GM18870 (cell line): ENCODE data around the gene CNTNAP4.

Experiments used
- ATAC-seq: cut with Tn5 transposase; IDR thresholded peaks from one replicate; pipeline ENCODE4 v1.9.1; 2021; ENCODE audit warnings: moderate library complexity; ENCODE audit not compliant: unreplicated experiment

Gene CNTNAP4

DNA sequence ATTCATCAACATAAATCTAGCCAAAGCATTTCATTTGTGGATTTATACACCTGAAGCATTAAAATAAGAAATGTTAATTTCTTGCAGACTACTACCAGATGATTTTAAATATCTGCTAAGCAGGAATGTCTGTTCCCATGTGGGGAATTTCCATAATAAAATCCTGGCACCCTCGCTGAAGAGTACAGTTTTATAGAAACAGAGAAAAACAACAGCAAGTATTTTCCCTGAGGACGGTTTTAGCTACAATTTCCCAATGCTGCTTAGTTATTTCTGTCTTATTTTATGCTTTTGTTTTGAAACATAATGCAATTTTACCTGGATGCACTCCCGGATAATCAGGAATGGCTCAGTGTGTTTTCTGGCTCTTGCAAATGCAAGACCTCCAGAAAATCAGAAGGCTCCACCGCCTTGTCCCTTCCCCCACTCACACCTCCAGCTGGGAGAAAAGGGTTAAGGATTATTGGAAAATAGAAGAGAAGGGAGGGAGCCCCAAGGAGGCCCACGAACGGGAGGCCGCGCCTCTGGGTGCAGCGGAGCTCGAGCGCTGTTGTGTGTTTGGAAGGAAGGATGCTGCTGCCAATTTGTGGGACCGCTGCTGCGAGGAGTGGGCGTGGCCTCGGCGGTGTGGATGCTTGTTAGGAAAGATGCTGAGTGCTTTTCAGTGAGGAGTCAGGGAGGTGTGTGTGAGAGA lies at the start of gene CNTNAP4:
TSS of gene CNTNAP4 (plus strand) at position 657 of the 694 bp plus-strand sequence. CDS start 262 bp downstream, outside the sequence.
- ATAC-seq, result no peak

DNA sequence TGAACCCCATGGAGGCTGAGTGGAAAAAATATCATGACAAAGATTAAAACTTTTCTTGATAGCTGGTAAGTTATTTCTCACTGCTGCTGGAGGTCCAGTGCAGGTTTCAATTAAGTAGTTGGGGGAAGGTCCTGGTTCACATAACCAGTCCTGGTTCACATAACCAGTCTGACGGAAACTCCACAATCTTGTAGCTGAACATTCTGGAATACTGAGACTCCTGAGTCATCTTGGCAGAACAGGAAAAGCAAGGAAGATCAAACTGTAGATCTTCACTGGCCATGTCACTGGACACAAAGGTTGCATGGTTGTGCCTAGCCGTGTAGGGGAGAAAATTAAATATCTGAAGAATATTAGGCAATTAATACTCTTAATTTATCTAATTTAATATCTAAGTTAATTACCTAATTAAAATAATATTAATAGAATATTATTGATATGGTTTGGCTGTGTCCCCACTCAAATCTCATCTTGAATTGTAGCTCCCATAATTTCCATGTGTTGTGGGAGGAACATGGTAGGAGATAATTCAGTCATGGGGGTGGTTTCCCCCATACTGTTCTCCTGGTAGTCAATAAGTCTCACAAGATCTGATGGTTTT lies 48.6 kb upstream of the CNTNAP4 start:
- ATAC-seq, result no peak

DNA sequence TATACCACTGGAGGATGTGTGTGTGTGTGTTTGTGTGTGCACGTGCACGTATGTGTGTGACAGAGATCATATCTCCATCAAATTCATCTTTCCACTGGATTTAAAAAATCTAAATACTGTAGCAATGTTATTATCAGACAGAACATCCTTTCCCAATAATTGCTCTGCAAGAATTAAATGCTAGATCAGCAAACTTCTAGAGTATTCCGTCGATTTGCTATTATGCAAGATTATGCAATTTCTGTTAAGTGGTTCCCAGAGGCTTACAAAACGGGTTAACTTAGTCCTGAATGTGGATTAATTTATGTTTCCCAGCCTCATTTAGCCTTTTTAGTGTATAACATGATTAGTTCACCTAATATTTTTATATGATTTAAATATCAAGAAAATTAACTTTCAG lies 44.5 kb upstream of the CNTNAP4 start:
- no peak for ATAC-seq

DNA sequence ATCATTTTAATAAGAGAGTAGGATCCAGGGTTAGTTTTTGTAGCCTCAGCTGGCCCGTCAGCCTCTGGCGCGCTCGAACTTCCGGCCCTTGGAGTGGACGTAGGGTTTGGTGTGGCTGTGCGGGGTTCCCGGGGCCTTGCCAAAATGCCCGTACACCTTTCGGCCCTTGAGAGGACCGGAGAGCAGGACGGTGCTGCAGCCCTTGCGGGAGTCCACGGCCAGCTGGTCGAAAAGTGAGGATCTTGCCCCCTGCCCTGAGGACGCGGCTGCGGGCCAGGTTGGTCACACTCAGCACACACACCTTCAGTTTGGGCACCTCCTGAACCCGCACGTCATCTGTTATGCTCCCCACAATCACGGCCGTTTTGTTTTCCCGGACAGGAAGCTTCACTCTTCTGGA lies 42.2 kb upstream of the CNTNAP4 start:
- no peak for ATAC-seq

DNA sequence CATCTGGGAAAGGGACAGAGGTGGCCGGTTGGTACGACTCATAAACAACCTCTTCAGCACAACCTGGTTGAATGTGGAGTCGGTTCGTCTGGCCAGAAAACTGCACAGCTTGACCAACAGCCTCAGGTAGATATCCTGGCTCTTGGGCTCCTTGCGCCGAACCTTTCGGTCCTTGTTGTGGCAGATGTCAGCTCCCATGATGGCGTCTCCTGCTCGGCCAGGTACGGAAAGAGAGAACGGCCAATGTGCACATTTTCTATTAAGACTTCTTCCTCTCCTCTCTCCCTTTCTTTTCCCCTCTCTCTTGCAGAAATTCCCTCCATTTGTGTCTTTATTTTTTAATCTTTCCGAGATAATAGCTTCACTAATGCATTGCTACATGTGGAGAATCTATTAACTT lies 41.8 kb upstream of the CNTNAP4 start:
- ATAC-seq, result no peak

DNA sequence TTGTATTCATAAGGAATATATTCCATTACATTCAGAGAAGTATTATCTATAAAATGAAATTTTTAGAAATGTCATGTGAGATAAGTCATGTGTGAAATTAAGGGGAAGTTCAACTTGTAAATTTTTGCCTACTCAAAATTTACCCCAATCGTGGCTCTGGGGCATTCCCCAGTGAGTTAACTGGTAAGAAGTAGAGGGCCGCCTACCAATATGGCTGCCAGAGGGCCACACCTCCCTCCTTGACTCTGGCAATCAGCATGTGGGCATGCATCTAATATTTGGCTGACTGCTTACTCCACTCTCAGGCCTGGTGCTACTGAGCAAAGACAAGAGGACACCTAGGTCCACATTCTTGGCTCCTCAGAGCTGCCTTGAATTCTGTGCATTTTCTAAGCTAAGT lies 39.7 kb upstream of the CNTNAP4 start:
- ATAC-seq, result no peak

DNA sequence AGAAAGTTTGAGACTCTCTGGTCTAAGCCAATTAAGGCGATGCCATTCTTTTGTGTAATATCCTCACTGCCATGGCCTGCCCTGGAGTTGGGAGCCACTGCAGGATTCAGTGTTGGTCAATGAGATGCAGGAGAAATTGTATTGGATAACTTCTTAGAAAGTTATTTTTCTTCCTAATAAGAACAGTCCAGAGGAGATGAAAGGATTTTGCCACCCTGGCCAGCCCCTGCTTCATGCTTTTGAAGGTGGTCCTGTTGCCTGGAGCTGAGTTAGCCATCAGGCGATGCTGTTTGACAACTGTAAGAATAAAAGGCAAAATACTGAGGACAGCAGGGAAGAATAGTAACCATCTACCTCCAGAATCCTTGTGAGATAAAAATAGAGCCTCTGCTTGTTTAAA lies 35.4 kb upstream of the CNTNAP4 start:
- no peak for ATAC-seq

DNA sequence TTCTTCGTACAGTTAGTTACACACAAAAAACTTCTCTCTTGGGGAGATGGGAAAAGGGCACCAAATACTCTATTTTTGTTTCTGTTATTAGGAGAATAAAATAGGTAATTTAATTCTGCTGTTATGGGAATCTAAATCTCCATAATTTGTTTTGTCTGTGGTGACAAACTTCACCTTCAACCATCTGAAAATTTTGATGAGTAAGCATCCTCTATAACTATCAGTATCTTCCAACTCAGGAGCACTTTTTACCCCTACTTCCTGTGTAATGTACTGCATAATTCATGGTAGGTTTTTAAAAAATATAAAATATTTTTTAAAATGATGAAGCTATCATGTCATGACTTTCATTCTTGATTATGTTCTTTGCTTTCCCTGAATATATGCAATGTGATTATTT lies 33.6 kb upstream of the CNTNAP4 start:
- no peak for ATAC-seq

DNA sequence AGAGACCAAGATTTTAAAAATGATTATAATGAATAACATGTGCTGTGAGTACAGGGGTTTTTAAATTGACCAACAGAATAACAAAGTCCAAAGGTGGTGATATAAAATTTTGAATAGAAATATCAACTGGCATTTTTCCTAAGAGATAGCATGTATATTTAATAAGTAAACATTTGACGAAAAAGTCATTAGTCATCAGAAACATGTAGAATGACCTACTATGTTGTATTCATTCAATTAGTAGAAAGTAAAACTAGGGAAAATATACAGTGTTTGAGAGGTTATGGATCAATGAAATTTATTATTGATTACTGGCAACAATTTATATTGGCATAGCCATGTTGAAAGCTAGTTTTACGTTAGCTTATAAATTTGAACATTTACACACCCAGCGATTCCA lies 30.6 kb upstream of the CNTNAP4 start:
- ATAC-seq, result no peak

DNA sequence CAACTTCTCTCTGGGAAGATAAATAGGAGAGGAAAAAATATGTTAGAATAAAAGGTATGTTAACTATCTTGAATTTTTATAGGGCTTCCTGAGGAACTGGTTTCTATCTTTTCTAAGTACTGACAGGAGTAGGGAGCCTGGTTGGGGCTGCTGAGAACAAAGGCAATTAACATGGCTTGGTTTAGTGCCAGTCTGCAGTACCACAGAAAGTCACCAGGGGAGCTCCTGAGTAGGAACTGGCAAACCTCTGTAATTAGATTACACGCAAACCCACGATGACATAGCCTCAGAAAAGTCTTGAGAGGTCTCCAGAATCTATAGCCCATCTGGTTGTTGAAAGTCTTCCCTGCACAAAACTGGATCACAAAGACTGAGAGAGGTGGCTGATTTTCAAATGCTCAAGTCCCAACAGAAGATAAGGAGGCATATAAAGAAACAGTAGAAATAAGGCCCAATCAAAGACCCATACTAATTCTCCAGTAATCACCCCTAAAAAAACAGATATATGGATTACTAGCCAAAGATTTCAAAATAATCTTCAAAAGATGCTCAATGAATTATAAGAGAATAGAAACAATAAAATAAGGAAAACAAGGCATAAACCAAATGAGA lies 11.7 kb upstream of the CNTNAP4 start:
- peak; percentile 79 for ATAC-seq

DNA sequence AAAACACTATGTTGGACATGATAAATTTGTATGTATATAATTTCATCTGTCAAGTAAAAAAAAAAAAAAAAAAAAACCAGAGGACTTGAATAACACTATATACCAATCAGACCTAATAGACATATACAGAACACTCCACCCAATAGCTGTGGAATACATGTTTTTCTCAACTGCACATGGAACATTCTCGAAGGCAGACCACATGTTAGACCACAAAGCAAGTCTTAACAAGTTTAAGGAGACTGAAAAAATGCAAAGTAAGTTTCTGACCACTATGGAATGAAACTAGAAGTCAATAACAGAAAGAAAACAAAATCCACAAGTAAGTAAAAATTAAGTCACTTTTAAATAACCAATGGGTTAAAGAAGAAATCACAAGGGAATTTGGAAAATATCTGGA lies 8.4 kb upstream of the CNTNAP4 start:
- ATAC-seq, result peak; percentile 67

DNA sequence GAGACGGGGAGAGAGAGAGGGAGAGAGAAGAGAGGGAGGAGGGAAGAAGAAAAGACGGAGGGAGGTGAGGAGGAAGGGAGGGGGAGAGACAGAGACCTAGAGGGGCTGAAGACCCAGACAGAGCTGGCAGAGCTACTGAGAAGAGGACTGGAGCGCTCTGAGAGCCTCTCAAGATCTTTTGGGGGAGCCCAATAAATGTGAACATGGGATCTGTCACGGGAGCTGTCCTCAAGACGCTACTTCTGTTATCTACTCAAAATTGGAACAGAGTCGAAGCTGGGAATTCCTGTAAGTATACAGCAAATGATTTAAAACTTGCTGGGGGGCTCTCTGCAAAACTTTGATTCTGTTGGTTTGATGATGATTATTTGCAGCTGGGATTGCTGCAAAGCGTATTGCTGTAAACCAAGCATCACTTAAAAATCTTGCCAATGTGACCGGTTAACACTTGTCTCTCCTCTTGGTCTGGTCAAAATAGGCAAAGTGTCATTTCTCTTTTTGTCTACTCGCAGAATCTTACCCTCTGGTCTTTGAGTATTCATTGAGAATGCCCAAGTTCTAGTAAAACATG lies 344 bp downstream of the CNTNAP4 start:
- no peak for ATAC-seq

DNA sequence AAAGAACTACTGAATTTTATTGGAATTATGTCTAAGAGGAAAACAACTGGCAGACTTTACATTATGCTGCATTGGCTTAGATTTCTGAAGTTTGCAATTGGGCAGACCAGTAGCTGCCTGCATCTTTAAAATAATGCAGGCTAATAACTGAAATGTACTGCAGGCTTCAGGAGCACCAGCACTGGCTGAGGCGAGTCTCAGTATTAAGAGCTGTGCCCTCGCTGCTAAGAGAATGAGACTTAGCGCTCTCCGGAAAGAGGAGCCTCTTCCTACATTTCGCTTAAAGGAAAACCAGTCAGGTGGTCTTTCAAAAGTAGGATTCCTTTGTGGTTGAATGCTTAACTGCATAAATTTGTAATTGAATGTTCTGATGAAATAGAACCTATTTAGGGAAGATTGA lies 885 bp downstream of the CNTNAP4 start:
- ATAC-seq, result no peak

DNA sequence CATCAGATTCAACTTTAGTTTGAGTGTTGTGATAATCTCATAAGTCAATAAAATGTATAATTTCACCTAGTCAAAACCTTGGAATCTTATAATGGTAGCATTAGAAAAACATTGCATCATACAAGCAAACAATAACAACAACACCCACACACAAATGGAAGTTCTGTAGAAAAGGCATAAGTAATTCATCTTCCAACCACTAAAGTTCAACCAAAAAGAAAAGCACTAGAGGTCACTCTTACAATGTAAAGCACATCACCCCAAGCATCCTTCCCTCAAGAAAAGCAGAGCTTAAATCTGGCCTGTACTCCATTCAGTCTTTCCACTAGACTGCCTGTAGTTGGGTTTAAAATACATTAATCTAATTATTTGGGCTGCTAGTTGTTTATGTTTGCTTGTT lies 1.8 kb downstream of the CNTNAP4 start:
- peak; percentile 69 for ATAC-seq

DNA sequence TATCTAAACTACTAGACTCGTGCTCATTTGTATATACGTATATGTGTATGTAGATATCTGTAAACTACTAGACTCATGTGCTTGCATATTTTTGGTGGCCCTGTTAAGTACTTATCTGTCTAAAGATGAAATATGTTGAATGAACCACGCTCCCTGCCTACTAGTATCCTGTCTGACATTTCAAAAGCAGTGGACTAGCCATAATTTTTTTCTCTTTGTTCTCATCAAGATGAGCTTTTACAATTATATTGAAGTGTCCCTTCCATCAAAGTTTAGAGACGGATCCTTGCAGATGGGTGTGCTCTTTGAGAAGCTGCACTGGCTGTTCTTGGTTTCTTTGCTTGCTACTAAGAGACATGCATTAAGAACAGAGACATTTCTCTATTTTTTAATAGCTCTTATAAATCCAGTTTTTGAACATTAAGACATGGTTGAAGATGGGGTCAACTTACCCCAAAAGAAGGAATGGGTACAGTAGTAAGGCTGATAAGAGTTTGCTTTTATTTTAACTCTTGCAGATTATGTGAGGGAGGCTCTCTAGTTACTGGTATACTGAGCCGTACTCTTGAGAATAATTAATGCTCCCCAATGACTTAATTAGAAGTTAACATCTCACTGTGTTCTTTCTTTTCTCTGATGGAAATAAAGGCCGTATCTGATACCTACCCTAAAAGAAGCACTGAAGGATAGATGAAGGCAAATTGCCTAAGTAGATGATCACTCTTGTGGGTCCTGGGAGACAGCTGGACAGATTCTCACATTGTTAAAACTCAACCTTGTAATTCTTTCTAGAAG lies 3.4 kb downstream of the CNTNAP4 start:
- ATAC-seq, result no peak

DNA sequence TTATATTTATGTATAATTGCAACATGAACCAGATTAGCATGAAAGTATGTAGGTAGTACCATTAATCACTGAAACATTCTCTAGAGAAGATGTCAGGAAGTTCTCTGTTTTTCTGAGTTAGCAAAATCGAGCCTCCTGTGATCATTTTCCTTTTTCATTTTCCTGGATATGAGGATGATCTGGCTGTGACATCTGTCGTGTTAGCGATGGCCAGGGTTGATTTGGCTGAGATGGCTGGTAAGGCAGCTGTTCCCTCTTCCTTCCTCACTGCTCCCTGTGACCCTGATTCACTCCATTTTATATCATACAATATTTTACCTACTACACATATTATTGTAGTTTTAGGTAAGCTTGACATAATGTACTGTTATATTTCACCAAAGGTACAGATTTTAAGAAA lies 10.3 kb downstream of the CNTNAP4 start:
- no peak for ATAC-seq

DNA sequence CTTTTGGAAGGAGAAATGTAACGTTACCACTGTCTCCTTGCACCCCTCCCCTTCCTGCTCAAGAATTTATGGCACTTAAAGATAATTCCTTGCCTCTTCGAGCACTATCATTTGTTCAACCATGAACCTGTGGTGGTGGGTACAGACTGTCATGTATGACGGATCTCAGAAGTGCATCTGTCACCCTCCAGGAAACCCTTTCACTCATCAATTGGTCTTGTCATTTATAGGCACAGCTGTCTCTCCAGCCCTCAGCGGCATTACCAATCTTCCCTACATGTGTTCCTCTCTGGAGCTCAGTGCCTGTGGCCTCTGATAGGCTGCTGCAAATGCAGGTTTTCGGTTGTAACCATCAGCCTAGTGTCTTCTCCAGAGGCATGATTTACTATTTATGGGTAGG lies 15.0 kb downstream of the CNTNAP4 start:
- no peak for ATAC-seq

DNA sequence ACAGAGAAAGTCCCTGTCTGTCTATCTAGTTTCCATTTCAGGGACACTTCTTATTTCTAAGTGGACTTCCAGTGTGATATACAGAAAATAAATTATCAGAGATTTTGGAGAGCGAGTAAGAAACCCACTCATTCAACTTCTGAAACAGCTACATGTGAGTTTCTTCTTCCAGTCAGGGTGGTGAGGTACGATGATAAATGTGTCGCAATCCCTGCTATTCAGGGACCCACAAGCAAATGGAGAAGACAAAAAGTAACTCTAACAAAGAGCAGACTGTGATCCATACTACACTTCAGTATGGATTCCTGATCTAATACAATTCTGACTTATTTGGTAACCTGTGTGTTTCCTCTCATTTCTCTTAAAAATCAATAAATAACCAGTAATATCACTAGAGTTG lies 16.8 kb downstream of the CNTNAP4 start:
- no peak for ATAC-seq

DNA sequence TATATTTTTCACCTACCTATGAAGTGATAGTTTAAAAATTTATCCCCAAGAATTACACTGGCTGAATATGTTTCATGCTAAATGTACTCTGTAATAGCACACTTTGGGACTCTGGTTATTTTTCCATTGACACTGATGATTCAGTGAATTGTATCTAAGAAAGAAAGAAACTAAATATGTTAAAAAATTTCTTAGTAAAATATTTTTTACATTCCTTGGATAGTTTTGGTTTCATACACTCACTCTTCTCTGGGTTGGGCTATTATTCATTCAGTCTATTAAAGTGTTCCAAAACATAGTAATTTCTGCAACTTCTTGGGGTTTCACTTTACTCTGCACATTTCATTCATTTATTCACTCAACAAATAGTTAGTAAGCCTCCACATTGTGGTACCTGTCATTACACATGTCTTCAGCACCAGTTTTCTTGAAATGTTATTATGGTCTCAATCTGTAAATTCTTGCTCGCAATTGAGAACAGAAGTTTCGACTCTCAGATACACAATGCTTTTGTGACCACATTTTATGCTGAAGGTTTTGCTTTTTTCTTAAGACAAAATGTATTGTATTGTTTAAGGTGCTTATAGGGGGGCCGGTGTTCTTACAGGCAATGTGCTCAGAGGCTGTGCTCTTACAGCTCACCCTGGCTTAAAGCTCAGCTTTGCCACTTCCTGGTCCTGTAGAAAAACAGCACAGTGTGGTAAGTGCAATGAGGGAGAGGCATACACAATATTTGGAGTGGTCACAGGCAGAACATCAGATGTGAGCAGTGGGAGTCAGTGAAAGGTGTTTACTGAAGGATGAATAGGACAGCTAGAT lies 17.4 kb downstream of the CNTNAP4 start:
- no peak for ATAC-seq

DNA sequence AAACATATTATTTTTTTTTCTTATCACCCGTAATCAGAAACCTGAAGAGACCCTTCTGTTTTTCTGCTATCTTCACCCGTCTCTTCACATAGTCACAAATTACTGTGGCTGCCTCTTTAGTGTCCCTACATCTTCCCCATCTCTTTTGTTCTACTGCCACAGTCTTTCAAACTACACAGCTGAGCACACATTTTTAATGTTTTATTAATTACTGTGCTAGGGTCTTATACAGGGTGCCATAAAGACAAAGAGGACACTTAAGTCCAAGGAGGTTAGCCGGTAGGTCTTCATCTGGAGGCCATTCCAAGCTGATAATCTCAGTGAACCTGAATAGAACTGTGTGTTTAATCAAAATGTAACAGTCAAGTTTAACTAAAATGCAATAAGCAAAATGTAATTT lies 20.7 kb downstream of the CNTNAP4 start:
- no peak for ATAC-seq
